GM20431 (cell line): Measurements from ENCODE around the gene ZFP91.

Experiments used
- in situ Hi-C: fragments of 300-500 bp; cut with MseI, MboI; formaldehyde crosslinking; loops from one replicate; pipeline ENCODE4 v1.15.0; 2020; ENCODE audit warnings: low sequenced_read_pairs; ENCODE audit not compliant: unreplicated experiment

The ZFP91 gene

GRCh38 chr11:58580311-58580710 is 1.4 kb downstream of the ZFP91 start:
- in situ Hi-C loops = no loop called here

- in situ Hi-C loops = no loop called here
These were observed 3.6 kb downstream of the ZFP91 start for GRCh38 chr11:58582437-58582836.

GRCh38 chr11:58586998-58587397 is 8.1 kb downstream of the ZFP91 start:
- in situ Hi-C loops = no loop called here

DNA sequence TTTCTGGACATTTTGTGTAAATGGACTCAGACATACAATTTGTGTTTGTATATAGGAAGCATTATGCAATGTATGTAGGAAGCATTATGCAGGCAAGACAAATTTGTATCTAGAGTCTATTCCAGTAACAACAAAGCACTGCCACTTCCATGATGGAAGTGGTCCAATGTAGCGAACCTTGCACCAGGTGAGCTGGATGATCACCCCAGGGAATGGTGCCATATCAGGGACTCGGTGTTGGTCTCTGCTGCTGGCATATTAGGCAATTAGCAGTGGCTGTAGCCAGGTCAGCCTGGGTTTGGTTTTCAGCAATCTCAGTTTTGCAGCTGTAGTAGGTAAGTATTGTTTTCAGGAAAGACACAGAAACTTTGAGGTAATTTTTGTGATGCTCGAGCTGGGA is 12.8 kb downstream of the ZFP91 start:
- in situ Hi-C loops = no loop called here

GRCh38 chr11:58592760-58593472 is 14.1 kb downstream of the ZFP91 start:
- in situ Hi-C loops = no loop called here

DNA sequence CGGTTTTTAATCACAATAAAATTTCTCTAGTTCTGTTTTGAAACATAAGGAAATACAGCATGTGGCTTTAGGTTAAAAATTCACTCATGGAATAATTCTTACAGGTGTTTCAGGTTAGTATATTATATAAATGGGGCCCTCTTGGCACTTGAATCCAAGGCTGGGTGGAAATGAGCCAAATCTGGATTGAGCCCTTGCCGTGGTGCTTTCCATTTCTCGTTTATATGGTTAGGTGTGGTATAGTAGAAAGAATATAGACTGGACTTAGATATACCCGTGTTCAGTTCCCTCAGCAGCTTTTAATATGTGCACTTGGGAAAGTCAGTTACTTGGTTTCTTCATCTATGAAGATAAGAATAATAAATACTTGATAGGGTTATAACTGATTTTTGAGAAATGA is 16.0 kb downstream of the ZFP91 start:
- in situ Hi-C loops = no loop called here

DNA sequence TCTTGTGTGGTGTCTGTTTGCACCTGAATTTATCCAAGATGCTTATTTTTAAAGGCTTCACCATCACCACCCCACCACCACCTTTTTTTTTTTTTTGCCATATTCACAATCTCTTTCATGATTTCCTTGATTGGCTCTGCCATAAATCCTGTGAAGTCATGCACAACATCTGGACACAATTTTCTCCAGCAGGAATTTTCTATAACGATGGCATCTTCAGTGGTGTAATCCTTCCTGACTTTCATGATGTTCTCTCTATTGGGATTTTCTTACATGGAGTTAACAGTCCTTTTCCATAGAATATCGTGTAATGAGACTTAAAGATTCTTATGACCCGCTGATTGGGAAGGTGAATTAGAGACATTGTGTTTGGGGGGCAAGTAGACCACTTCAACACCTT is 17.8 kb downstream of the ZFP91 start:
- in situ Hi-C loops = no loop called here

GRCh38 chr11:58597486-58598144 is 18.8 kb downstream of the ZFP91 start:
- in situ Hi-C loops = no loop called here

- in situ Hi-C loops = no loop called here
These were observed 21.6 kb downstream of the ZFP91 start for GRCh38 chr11:58600510-58600909.

DNA sequence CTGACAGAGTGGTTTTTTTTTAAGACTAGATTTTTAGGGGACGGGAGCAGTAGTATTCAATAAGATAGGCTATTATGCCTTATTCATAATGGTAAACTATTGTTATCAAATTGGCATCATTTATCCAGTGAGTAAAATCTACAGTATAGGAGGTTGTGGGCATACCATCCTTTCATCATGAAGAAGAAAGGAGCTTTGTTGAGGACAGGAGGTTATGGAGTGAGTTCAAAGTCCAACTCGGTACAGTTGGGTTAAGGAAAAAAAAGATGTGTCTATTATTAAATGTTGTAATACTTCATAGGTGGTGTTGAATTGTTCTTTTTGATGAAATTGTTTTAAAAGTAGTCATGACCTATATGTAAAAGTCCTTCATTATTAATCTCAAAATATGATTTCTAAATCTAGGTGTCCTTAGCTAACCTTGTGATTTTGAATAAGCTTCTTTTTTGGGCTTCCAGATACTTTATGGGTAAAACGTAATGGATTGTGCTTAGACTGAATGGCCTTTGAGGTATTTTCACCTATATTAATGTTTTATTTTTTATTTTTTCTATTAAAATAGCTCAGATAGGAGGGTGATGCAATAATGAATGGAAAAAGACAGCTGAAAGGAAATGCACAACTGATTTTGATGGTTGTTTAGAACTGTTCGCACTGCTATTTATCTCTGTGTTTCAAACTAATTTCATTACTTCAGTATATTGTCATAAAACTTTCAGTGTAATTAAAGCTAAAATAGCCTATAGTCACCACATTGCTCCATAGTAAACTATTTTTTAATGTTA is 28.3 kb downstream of the ZFP91 start:
- in situ Hi-C loops = no loop called here

GRCh38 chr11:58608331-58608730 is 29.5 kb downstream of the ZFP91 start:
- in situ Hi-C loops = no loop called here

- in situ Hi-C loops = no loop called here
These were observed 30.9 kb downstream of the ZFP91 start for GRCh38 chr11:58609723-58610122.

DNA sequence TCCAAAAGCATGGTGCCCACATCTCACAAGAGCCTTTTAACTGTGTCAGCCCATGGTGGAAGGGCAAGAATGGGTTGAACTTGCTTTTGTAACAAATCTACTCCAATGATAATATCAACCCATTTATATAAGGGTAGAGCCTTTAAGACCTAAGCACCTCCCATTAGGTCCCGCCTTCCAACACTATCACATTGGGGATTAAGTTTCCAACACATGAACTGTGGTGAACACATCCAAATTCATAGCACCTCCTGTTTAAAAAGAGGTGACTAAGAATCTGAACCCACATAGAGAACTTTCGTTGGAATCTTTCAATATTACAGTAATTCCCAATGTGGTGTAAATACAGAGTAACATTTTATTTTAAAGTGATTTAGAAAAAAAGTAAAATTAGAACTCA is 34.4 kb downstream of the ZFP91 start:
- in situ Hi-C loops = no loop called here

- in situ Hi-C loops = no loop called here
These were observed 36.7 kb downstream of the ZFP91 start for GRCh38 chr11:58615559-58615958.

DNA sequence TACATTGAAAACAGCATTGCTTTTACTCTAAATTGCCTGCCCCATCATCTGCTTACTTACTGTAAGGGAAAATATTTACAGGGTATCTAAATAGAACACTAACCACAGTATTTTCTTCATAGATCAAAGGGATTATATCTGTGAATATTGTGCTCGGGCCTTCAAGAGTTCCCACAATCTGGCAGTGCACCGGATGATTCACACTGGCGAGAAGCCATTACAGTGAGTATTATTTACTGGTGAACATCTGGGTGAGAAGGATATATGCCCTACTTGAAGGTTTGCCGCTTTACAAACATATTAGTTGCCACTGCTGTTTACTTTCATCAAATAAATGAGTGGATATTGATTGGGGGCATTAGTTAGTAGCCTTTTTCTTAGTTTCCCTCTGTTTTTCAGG is 37.7 kb downstream of the ZFP91 start:
- in situ Hi-C loops = no loop called here

DNA sequence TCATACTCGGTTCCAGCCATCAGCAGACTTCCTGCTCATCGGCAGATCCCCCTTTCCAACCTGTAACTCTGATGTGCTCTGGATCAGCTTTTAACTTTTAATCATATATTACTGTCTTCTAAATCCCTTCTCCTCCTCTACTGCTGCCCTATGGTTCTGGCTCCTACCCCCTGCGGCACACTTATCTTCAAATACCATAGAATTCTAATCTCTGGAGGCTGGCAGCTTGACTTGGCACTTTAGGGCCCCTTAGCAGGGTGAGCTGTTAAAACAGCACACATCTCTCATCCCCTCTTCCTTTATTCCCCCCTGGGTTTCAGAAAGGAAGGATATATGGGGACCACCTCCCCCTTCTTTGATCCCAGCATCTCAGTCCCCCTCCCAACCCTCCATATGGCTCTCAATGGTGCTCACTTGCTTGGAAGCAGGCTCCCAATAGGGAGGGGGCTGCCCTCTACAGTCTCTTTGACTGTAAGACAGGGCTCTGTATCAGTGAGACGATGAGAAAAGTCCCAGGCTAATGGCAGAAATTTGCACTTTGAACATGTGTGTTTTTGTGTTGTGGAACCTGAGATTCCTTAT is 39.2 kb downstream of the ZFP91 start:
- in situ Hi-C loops = no loop called here

- in situ Hi-C loops = no loop called here
These were observed 42.9 kb downstream of the ZFP91 start for GRCh38 chr11:58621586-58622262.

GRCh38 chr11:58622344-58622743 is 43.5 kb downstream of the ZFP91 start, which contains the start of gene CNTF:
Gene CNTF (plus strand): TSS chr11:58622665. CDS start chr11:58622753, 88 bp downstream.
- in situ Hi-C loops = no loop called here

GRCh38 chr11:58625086-58625485 is 46.2 kb downstream of the ZFP91 start:
- in situ Hi-C loops = no loop called here

GRCh38 chr11:58625826-58626460 is 47.1 kb downstream of the ZFP91 start:
- in situ Hi-C loops = no loop called here
